ENCODE measurements around the gene DEGS1.

GRCh38 chr1:224201853-224202252 lies 18.8 kb downstream of the DEGS1 start:
- TF ChIP-seq POLR2A (IDR thresholded peaks at IDR 0.05) (no peak), CTCF (IDR thresholded peaks at IDR 0.05) (no peak)
